ENCODE data around the gene ALDH4A1. TPM values are rescaled to one million over a fixed set of nuclear protein-coding genes. Genes with fewer than 3 reads are reported as not detected.

Gene ALDH4A1
- total and polyA plus RNA-seq, 2 of the 4 experiments (the other 2 are of a cell fraction): 8.6 to 21.1 TPM

- Histone ChIP-seq H4K8ac (ENCODE audit: low read depth in 2 of 2, low read length in 2 of 2) (no peak overlapping the region), H3K27me3 (ENCODE audit: control insufficient read depth, insufficient read depth, low read length) (peaks cover 26% of the 10 kb centered on the region), H4K5ac (ENCODE audit: low read depth, low read length) (no peak overlapping the region), H3K4me3 (ENCODE audit: insufficient read depth, low read depth, low read length) (no peak overlapping the region), H3K9ac (ENCODE audit: low read depth, low read length) (no peak overlapping the region), H2BK15ac (ENCODE audit: low read depth, low read length) (no peak overlapping the region), H3K4me2 (ENCODE audit: low read depth, low read length) (no peak overlapping the region), H2AFZ (replicated peaks; ENCODE audit: low read length, poor library complexity) (no peak overlapping the region), H3K14ac (replicated peaks; ENCODE audit: low read depth, low read length) (no peak overlapping the region), H3K23ac (ENCODE audit: low read depth, low read length) (no peak overlapping the region), H2BK20ac (ENCODE audit: low read depth, low read length) (no peak overlapping the region), H3K56ac (ENCODE audit: extremely low read depth, insufficient read depth, low read length) (no peak overlapping the region), H2AK5ac (ENCODE audit: low read depth, low read length) (no peak overlapping the region), H2AK9ac (replicated peaks; ENCODE audit: low read depth, low read length, poor library complexity) (no peak overlapping the region), H2BK120ac (ENCODE audit: low read depth, low read length) (no peak overlapping the region), H4K20me1 (ENCODE audit: insufficient read depth, low read length) (no peaks in the 10 kb centered on the region), H3K79me1 (ENCODE audit: low read depth in 1 of 2, low read length in 2 of 2) (no peaks in the 10 kb centered on the region), H2BK5ac (ENCODE audit: low read depth, low read length, poor library complexity, severe bottlenecking) (no peak overlapping the region), H3K27ac (ENCODE audit: insufficient read depth, low read length) (no peak overlapping the region), H3K18ac (ENCODE audit: low read depth, low read length) (no peak overlapping the region), H3K9me1 (ENCODE audit: insufficient read depth, low read length) (no peaks in the 10 kb centered on the region), H3K4ac (ENCODE audit: low read depth, low read length) (no peak overlapping the region), H3K4me1 (ENCODE audit: control insufficient read depth, insufficient read depth, low read length) (no peaks in the 10 kb centered on the region), H3K36me3 (ENCODE audit: control insufficient read depth, insufficient read depth, low read length) (peaks cover 2% of the 10 kb centered on the region; the same call in 1 of the 2 replicates), H4K91ac (ENCODE audit: insufficient read depth, low read depth, low read length) (no peak overlapping the region), H3K9me3 (ENCODE audit: control insufficient read depth, insufficient read depth, low read length) (no peaks in the 10 kb centered on the region)
- no peak for ATAC-seq (ENCODE audit: low read depth)
- ChIA-PET CTCF (no interaction called here), POLR2A (ENCODE audit: unreplicated experiment) (no interaction called here)
- intact Hi-C loops (cut with micrococcal nuclease): no loop called here
- TF ChIP-seq POLR2A (IDR thresholded peaks at IDR 0.05; ENCODE audit: low read depth, low read length) (no peak), USF2 (IDR thresholded peaks at IDR 0.05; ENCODE audit: low read depth, low read length) (no peak)
- dilution Hi-C loops (cut with HindIII; ENCODE audit: low sequenced_read_pairs, unreplicated experiment): no loop called here
- WGBS, 2 experiments (ENCODE audit: extremely low coverage in 2 of 2, insufficient read length in 1 of 2): 65% methylated on average over 7 of the region's 12 CpGs; no CpG with 5 or more reads in 1 of the 2 experiments
- no peak for DNase-seq
- BruUV-seq (replicated peaks): no TSS peak
- in situ Hi-C loops (cut with MboI; ENCODE audit: low sequenced_read_pairs): no loop called here
These were observed 33.4 kb downstream of the ALDH4A1 start for GRCh38 chr1:18868801-18869424.
